HEK293 (cell line): ENCODE data around the gene C20orf204.

Experiments
- FEZF1 ChIP-seq: fragments of 450-650 bp; formaldehyde crosslinking; IDR thresholded peaks from 2 replicates; pipeline ENCODE4 v1.5.1; 2016; ENCODE audit warnings: missing biosample characterization, missing genetic modification characterization
- HIC1 ChIP-seq: fragments of 450-650 bp; formaldehyde crosslinking; IDR thresholded peaks from 2 replicates; pipeline ENCODE4 v1.5.1; 2016; ENCODE audit warnings: missing biosample characterization, missing genetic modification characterization
- HOXD13 ChIP-seq: sonication (generic); formaldehyde crosslinking; IDR thresholded peaks from 2 replicates; pipeline ENCODE4 v1.8.0; 2022; ENCODE audit warnings: missing genetic modification reagents, borderline replicate concordance
- KLF7 ChIP-seq: fragments of 450-650 bp; formaldehyde crosslinking; IDR thresholded peaks from 2 replicates; pipeline ENCODE4 v1.5.1; 2016; ENCODE audit warnings: missing biosample characterization, missing genetic modification characterization, borderline replicate concordance
- KLF9 ChIP-seq: fragments of 450-650 bp; formaldehyde crosslinking; IDR thresholded peaks from 2 replicates; pipeline ENCODE4 v1.5.1; 2016; ENCODE audit warnings: missing biosample characterization, missing genetic modification characterization, low read depth
- SP2 ChIP-seq: fragments of 450-650 bp; formaldehyde crosslinking; IDR thresholded peaks from 2 replicates; pipeline ENCODE4 v1.5.1; 2016; ENCODE audit warnings: missing biosample characterization, missing genetic modification characterization
- SP3 ChIP-seq: fragments of 450-650 bp; formaldehyde crosslinking; IDR thresholded peaks from 2 replicates; pipeline ENCODE4 v1.5.1; 2016; ENCODE audit warnings: missing biosample characterization, missing genetic modification characterization
- WT1 ChIP-seq: fragments of 450-650 bp; formaldehyde crosslinking; IDR thresholded peaks from 2 replicates; pipeline ENCODE4 v1.5.1; 2016; ENCODE audit warnings: missing biosample characterization, missing genetic modification characterization
- ZBTB10 ChIP-seq: fragments of 450-650 bp; formaldehyde crosslinking; IDR thresholded peaks from 2 replicates; pipeline ENCODE4 v1.5.1; 2016; ENCODE audit warnings: missing biosample characterization, missing genetic modification characterization
- ZBTB17 ChIP-seq: fragments of 450-650 bp; formaldehyde crosslinking; IDR thresholded peaks from 2 replicates; pipeline ENCODE4 v1.5.1; 2016; ENCODE audit warnings: missing biosample characterization, missing genetic modification characterization
- ZBTB20 ChIP-seq: fragments of 450-650 bp; formaldehyde crosslinking; IDR thresholded peaks from 2 replicates; pipeline ENCODE4 v1.5.1; 2016; ENCODE audit warnings: missing biosample characterization, missing genetic modification characterization
- ZBTB48 ChIP-seq: fragments of 450-650 bp; formaldehyde crosslinking; IDR thresholded peaks from 2 replicates; pipeline ENCODE4 v1.5.1; 2016; ENCODE audit warnings: missing biosample characterization, missing genetic modification characterization
- ZBTB7A ChIP-seq: fragments of 450-650 bp; formaldehyde crosslinking; IDR thresholded peaks from 2 replicates; pipeline ENCODE4 v1.5.1; 2016; ENCODE audit warnings: low read depth, missing biosample characterization, missing genetic modification characterization
- ZBTB8A ChIP-seq: fragments of 450-650 bp; formaldehyde crosslinking; IDR thresholded peaks from 2 replicates; pipeline ENCODE4 v1.5.1; 2016; ENCODE audit warnings: missing biosample characterization, missing genetic modification characterization
- ZFP37 ChIP-seq: fragments of 450-650 bp; formaldehyde crosslinking; IDR thresholded peaks from 2 replicates; pipeline ENCODE4 v1.5.1; 2016; ENCODE audit warnings: missing biosample characterization, missing genetic modification characterization
- ZNF138 ChIP-seq: fragments of 450-650 bp; formaldehyde crosslinking; IDR thresholded peaks from 2 replicates; pipeline ENCODE4 v1.5.1; 2016; ENCODE audit warnings: missing biosample characterization, missing genetic modification characterization, borderline replicate concordance
- ZNF155 ChIP-seq: fragments of 450-650 bp; formaldehyde crosslinking; IDR thresholded peaks from 2 replicates; pipeline ENCODE4 v1.5.1; 2016; ENCODE audit warnings: missing biosample characterization, missing genetic modification characterization
- ZNF19 ChIP-seq: fragments of 450-650 bp; formaldehyde crosslinking; IDR thresholded peaks from 2 replicates; pipeline ENCODE4; 2016; ENCODE audit warnings: missing biosample characterization, missing genetic modification characterization, low read depth
- ZNF239 ChIP-seq: fragments of 450-650 bp; formaldehyde crosslinking; IDR thresholded peaks from 2 replicates; pipeline ENCODE4 v1.5.1; 2016; ENCODE audit warnings: missing biosample characterization, missing genetic modification characterization
- ZNF24 ChIP-seq: fragments of 450-650 bp; formaldehyde crosslinking; IDR thresholded peaks from 2 replicates; pipeline ENCODE4 v1.5.1; 2016; ENCODE audit warnings: missing biosample characterization, missing genetic modification characterization
- ZNF311 ChIP-seq: fragments of 450-650 bp; formaldehyde crosslinking; IDR thresholded peaks from 2 replicates; pipeline ENCODE4 v1.5.1; 2017; ENCODE audit warnings: missing biosample characterization, missing genetic modification characterization, borderline replicate concordance
- ZNF335 ChIP-seq: fragments of 450-650 bp; formaldehyde crosslinking; conservative IDR thresholded peaks from 2 replicates; pipeline ENCODE4 v1.5.1; 2016; ENCODE audit warnings: missing biosample characterization, missing genetic modification characterization
- ZNF366 ChIP-seq: fragments of 450-650 bp; formaldehyde crosslinking; conservative IDR thresholded peaks from 2 replicates; pipeline ENCODE4 v1.5.1; 2016; ENCODE audit warnings: missing biosample characterization, missing genetic modification characterization
- ZNF423 ChIP-seq: fragments of 450-650 bp; formaldehyde crosslinking; IDR thresholded peaks from 2 replicates; pipeline ENCODE4 v1.5.1; 2016; ENCODE audit warnings: missing biosample characterization, missing genetic modification characterization
- ZNF600 ChIP-seq: fragments of 450-650 bp; formaldehyde crosslinking; IDR thresholded peaks from 2 replicates; pipeline ENCODE4 v1.5.1; 2016; ENCODE audit warnings: missing biosample characterization, missing genetic modification characterization
- ZNF645 ChIP-seq: fragments of 450-650 bp; formaldehyde crosslinking; IDR thresholded peaks from 2 replicates; pipeline ENCODE4; 2016; ENCODE audit warnings: missing biosample characterization, missing genetic modification characterization
- ZNF660 ChIP-seq: fragments of 450-650 bp; IDR thresholded peaks from 2 replicates; pipeline ENCODE4 v1.5.1; 2018; ENCODE audit warnings: missing biosample characterization, mild to moderate bottlenecking, missing genetic modification characterization
- ZNF777 ChIP-seq: fragments of 450-650 bp; formaldehyde crosslinking; IDR thresholded peaks from 2 replicates; pipeline ENCODE4 v1.5.1; 2017; ENCODE audit warnings: missing biosample characterization, missing genetic modification characterization, borderline replicate concordance
- ZSCAN30 ChIP-seq: fragments of 450-650 bp; IDR thresholded peaks from 2 replicates; pipeline ENCODE4 v1.5.1; 2018; ENCODE audit warnings: missing biosample characterization, mild to moderate bottlenecking, missing genetic modification characterization, moderate library complexity
- TF ChIP-seq, protein P1 (sequence below): fragments of 450-650 bp; formaldehyde crosslinking; IDR thresholded peaks from 2 replicates; pipeline ENCODE4 v1.5.1; 2016; ENCODE audit warnings: missing biosample characterization, missing genetic modification characterization
- TF ChIP-seq, protein P2 (sequence below): fragments of 450-650 bp; formaldehyde crosslinking; optimal IDR thresholded peaks from 2 replicates; pipeline ENCODE3; 2016; ENCODE audit warnings: missing biosample characterization, mild to moderate bottlenecking, missing genetic modification characterization

The C20orf204 gene

DNA sequence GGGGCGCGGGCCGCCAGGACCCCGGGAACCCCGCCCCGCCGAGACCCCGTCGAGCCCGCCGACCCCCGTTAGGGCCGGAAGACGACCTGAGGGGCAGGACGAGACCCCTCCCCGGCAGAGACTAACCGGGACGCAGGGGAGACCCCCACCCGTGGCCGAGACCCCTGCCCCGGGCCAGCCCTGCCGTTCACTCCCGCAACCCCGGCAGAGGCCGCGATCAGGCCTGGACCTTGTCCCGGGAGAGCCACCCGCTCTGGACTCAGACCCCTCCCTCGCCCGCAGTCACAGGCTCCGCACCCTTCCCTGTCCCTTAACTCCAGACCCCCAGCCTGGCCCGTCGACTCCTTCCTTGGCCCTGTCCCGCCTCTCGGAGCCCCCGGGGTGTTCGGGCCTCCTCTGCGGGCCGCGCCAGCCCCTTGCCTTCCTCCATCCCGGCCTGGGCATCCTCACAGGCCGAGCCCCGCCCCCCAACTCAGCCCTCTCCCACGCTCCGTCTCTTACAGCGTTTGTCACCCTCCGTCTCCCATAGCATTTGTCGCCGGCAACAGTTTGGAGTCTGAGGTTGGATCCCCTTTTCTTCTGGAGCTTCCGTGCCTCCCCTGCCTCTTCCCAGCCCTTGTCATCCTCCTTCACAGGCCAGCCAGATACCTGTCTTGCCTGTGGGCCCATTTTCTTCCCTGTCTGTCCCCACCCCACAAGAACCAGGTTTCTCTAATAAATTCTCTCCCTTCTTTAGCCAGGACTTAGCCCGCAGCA, 27.6 kb downstream of the C20orf204 start (continued):
- TF ChIP-seq ZBTB10 (tag by site-specific recombination): peak; percentile 89
- 0 out of 2 replicates have a peak, but pooled peaks have one; percentile 56 for TF ChIP-seq HIC1 (tag by site-specific recombination)
- TF ChIP-seq ZNF777: 0 out of 2 replicates have a peak, but pooled peaks have one; percentile 35
- TF ChIP-seq ZBTB17 (tag by site-specific recombination): peak; percentile 61
- no peak for TF ChIP-seq ZNF19 (tag by site-specific recombination)
- no peak for TF ChIP-seq ZNF311
- TF ChIP-seq SP2: peak; percentile 45; the same call in 1 of the 2 replicates
- TF ChIP-seq, protein P1, sequence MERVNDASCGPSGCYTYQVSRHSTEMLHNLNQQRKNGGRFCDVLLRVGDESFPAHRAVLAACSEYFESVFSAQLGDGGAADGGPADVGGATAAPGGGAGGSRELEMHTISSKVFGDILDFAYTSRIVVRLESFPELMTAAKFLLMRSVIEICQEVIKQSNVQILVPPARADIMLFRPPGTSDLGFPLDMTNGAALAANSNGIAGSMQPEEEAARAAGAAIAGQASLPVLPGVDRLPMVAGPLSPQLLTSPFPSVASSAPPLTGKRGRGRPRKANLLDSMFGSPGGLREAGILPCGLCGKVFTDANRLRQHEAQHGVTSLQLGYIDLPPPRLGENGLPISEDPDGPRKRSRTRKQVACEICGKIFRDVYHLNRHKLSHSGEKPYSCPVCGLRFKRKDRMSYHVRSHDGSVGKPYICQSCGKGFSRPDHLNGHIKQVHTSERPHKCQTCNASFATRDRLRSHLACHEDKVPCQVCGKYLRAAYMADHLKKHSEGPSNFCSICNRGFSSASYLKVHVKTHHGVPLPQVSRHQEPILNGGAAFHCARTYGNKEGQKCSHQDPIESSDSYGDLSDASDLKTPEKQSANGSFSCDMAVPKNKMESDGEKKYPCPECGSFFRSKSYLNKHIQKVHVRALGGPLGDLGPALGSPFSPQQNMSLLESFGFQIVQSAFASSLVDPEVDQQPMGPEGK (tag by site-specific recombination): peak; percentile 85
- peak; percentile 86 for TF ChIP-seq ZNF600 (tag by site-specific recombination)
- TF ChIP-seq KLF7 (tag by site-specific recombination): 0 out of 2 replicates have a peak, but pooled peaks have one; percentile 18
- no peak for TF ChIP-seq FEZF1 (tag by site-specific recombination)
- peak; percentile 84 for TF ChIP-seq KLF9 (tag by site-specific recombination)
- no peak for TF ChIP-seq WT1 (tag by site-specific recombination)
- 0 out of 2 replicates have a peak, but pooled peaks have one; percentile 29 for TF ChIP-seq ZNF645 (tag by site-specific recombination)
- TF ChIP-seq ZNF239 (tag by site-specific recombination): peak; percentile 24; the same call in 1 of the 2 replicates
- no peak for TF ChIP-seq ZNF366 (tag by site-specific recombination)
- TF ChIP-seq ZSCAN30 (tag by site-specific recombination): no peak
- no peak for TF ChIP-seq ZNF155
- TF ChIP-seq ZNF423 (tag by site-specific recombination): no peak
- TF ChIP-seq ZBTB7A (tag by site-specific recombination): peak; percentile 91
- TF ChIP-seq, protein P2, sequence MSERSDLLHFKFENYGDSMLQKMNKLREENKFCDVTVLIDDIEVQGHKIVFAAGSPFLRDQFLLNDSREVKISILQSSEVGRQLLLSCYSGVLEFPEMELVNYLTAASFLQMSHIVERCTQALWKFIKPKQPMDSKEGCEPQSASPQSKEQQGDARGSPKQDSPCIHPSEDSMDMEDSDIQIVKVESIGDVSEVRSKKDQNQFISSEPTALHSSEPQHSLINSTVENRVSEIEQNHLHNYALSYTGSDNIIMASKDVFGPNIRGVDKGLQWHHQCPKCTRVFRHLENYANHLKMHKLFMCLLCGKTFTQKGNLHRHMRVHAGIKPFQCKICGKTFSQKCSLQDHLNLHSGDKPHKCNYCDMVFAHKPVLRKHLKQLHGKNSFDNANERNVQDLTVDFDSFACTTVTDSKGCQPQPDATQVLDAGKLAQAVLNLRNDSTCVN (tag by site-specific recombination): peak; percentile 56
- TF ChIP-seq ZNF335 (tag by site-specific recombination): peak; percentile 4; the same call in 1 of the 2 replicates
- TF ChIP-seq ZBTB8A (tag by site-specific recombination): 0 out of 2 replicates have a peak, but pooled peaks have one; percentile 20
- 0 out of 2 replicates have a peak, but pooled peaks have one; percentile 7 for TF ChIP-seq ZNF138 (tag by site-specific recombination)
- TF ChIP-seq HOXD13 (CRISPR knock-in tag): no peak
- TF ChIP-seq ZNF660 (tag by site-specific recombination): no peak
- TF ChIP-seq ZFP37 (tag by site-specific recombination): peak; percentile 46; the same call in 1 of the 2 replicates
- TF ChIP-seq ZBTB20: peak; percentile 89
- TF ChIP-seq ZNF24: peak; percentile 34; the same call in 1 of the 2 replicates
- peak; percentile 56; the same call in 1 of the 2 replicates for TF ChIP-seq SP3 (tag by site-specific recombination)
- peak; percentile 76 for TF ChIP-seq ZBTB48 (tag by site-specific recombination)
